GM18517 (cell line): Measurements from ENCODE around the gene NUDCD3.

ENCODE experiments used
- ATAC-seq: cut with Tn5 transposase; IDR thresholded peaks from one replicate; pipeline ENCODE4 v1.9.1; 2021; ENCODE audit warnings: mild to moderate bottlenecking, moderate library complexity; ENCODE audit not compliant: unreplicated experiment

NUDCD3 gene

DNA sequence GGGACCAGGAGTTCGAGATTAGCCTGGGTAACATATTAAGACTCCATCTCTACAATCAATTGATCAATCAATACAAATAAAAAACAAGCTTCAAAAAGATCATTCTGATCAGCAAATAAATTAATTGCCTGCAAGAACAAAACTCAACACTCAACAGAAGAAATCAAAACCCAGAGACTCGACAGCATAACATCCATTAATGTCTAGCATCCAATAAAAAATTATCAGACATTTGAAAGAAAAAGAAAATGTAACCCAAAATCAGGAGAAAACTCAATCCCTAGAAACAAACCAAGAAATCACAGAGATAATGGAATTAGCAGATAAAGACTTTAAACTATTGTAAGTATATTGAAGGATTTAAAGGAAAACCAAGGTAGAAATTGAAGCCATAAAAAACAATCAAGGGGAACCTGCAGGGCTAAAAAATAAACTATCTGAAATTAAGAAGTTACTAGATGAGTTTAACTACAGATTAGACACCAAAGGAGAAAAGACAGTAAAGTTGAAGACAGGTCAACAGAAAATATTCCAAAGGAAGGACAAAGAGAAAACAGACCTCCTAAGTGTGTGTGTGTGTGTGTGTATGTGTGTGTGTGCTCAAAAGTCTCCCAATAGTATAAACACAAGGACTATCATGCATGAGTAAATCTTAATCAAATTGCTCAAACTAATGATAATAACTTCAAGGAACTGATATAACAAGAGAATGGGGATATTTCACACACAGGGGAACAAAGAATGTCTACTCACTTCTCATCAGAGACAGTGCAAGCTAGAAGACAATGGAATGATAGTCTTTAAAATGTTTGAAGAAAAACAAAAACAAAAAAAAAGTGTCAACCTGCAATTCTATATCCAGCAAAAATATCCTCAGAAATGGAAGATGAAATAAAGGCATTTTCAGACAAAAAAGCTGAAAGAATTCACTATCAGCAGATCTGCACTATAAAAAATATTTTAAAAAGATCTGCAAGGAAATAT lies 7.7 kb downstream of the NUDCD3 start:
- ATAC-seq: no peak

DNA sequence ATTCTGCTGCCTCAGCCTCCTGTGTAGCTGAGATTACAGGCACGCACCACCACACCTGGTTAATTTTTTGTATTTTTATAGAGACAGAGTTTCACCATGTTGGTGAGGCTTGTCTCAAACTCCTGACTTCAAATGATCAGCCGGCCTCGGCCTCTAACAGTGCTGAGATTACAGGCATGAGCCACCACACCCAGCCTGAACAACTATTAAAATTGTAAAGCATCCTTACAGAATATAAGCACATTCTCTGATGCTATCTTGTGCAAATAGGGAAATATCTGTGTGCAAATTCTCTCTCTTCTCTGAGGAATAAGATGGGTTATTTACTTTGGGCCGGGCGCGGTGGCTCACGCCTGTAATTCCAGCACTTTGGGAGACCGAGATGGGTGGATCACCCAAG lies 12.5 kb downstream of the NUDCD3 start:
- no peak for ATAC-seq

DNA sequence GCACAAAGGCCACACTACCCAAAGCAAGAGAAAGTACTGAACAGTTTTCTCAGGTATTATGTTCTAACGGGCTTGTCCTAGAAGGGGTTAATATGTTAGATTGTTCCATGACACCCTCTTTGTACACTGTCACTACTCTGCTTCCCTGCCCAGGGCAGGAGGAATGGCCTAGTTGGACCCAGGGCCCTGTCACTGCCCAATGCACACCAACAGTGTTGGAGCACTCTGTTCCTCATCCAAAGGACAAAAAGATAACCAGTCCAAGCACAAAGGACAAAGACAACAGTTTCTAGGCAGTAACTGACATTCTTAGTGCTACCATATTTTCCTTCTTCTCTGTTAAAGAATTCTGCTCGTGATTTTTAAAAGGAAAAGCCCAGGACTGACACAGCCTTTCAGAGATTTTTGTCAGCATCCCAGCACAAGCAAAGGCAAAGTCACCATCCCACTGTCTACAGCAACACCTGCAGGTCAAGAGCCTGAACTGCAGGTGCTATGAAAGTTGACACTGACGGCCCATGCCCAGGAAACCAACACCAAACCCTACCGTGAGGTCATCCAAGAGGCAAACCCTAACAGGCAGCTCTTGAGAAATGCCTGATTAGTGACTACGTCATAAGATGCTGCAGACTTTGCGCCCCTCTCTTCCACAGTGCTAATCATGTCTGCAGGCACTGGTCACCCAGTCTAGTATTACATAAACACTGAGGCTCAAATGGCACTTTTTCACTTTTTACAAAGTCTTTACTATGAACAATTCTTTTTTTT lies 13.2 kb downstream of the NUDCD3 start:
- ATAC-seq: peak; percentile 80

DNA sequence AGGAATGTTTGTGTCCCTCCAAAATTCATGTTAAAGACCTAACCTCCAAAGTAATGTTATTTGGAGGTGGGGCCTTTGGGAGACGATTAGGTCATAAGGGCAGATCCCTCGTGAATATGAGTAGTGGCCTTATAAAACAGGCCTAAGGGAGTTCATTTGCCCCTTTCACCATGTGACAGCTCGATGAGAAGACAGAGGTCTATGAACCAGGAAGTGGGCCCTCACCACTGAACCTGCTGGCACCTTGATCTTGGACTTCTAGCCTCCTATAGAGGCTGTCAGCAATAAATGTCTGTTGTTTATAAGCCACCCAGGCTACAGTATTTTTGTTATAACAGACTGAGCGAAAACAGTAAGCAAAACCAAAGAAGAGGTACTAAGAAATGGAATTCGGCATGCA lies 14.1 kb downstream of the NUDCD3 start:
- no peak for ATAC-seq

DNA sequence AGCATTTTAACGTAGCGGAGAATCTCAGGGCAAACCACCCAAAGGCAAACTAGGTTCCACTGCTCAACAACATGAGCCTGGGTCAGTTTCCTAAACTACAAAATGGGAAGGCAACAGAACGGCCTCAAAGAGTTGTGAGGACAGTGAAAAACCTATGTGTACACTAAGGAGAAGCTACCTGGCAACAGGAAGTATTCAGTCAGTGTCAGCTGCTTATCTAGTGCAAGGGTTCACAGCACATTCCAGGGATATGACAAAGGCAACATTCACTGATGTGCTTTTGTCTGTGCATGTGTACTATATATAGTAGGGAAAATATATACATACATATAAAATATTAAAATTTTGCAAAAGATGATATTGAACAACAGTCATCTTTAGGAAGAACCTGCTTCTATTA lies 17.2 kb downstream of the NUDCD3 start:
- no peak for ATAC-seq

DNA sequence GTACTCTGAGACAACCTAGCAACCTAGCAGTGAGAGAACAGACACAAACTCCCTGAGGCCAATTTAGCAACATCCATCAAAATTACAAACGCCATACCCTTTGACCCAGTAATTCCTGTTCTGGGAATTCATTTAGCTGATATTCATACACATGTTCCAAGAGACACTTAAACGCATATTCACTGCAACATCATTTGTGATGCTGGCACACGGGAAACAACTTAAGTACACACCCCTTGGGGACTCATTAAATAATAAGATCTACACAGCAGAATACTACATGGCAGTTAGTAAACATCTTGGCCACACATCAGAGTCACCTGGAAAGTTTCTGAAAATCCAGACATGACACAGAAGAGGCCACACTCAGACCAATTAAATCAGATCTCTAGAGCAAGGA lies 17.6 kb downstream of the NUDCD3 start:
- ATAC-seq: no peak

DNA sequence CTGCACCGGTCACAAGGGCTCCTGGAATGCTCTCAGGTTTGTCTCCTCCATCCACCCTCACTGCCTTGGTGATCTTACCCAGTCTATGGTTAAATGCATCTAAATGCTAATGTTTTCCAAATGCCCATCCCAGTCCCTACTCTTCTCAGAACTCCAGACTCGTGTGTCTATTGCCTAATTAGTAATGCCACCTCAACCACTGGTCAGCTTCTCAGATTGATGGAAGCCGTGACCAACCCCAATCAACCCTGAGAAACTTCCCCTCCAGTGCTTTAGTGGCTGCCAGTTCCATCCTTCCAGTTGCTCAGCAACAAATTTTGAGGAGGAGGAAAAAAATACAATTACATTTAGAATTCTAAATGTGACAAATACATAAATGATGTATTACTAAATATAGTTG lies 18.6 kb downstream of the NUDCD3 start:
- no peak for ATAC-seq

DNA sequence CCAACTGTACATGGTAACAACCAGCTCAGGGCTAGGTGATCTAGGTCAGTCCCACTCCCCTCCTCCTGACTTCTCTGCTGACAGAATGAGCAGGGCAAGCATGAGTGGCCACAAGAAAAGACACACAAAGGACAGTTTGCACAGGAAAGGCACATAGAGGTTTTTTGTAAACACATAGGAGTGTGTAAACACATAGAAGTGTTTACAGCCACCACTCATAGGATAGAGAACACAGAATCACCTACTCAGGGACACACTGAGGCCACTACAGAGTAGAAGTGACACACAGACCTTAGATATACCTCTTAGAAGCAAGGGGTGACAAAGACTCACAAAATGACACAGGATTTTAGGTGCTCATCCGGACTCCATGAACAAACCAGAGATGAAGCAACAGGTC lies 19.0 kb downstream of the NUDCD3 start:
- no peak for ATAC-seq

DNA sequence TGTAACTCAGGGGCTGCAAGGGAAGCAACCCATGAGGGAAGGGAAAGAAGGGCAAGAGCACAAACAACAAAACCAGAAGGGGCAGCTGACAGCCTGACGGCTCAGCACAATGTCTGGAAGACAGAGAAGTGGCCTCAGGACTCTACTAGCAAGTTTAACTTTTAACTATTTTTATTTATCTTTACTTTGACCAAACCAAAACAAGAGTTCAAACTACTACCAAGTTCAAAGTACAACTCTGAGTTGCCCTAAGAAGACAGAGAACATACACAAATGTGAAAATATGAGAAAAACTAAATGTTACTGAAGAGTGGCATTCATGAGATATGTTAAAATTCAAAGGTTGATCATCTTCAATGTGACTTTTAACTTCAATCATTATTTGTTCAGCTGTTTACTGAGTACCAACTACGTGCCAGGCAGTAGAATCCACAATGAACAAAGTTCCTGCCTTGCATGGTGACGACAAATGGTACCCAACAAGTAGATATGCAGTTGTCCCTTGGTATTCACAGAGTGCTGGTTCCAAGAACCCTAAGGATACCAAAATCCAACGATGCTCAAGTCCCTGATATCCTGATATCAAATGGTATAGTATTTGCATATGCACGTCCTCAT lies 19.7 kb downstream of the NUDCD3 start:
- no peak for ATAC-seq

DNA sequence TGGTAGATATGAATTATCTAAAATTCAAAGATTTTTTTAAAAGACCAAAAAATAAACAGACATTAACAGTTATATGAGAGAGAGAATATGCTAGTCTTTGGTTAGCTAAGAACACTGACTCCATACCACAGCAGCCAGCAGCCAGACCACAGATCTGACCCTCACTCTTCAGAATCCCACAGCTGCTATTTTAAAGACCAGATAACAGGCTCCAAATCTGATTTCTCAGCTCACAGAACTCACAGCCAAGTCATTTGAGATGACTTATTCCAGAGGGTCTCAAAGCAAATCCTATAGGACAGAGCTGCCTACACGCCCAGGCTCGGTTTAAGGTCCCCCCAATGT lies 20.4 kb downstream of the NUDCD3 start:
- ATAC-seq: no peak

DNA sequence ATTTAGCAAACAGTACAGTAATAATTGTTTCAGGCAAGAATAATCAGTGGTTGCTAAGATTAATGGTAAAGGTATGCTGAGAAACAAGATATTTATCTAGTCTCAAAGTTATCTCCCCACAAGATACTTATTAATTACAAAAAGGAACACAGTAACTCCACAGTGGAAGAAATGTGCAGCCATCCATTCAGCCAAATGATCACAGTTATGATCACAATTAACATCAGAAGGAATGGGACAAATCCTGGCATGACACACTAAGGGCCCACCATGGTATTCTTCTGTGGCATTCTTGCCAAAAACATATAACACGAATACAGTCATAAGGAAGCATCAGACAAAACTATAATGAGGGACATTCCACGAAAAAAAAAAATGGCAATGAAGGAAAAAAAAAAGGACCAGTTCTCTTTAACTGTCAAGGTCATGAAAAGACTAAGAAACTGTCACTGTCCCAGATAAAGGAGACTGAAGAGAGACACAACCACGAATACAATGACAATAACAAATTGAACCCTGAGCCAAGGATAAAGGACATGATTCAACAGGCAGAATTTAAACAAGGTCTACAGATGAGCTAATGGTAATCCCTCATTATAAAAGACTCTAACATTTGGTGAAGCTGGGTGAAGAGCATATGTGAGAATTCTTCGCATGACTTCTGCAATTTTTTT lies 20.9 kb downstream of the NUDCD3 start:
- no peak for ATAC-seq

DNA sequence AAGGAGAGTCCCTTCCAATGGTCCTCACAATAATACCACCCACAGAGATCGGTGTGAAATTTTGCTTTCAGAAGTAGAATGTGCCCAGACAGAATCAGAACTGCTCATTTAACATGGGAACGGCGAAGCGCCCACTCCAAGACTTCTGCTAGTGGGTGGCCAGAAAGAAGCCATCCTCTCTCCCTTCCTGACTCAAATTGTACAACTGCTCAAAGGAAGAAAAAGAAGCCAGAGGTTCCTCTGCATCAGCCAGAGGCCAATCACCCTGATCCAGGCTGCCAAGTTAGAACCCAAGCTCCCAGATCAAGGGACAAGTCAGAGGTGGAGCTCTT lies 23.3 kb downstream of the NUDCD3 start:
- no peak for ATAC-seq

DNA sequence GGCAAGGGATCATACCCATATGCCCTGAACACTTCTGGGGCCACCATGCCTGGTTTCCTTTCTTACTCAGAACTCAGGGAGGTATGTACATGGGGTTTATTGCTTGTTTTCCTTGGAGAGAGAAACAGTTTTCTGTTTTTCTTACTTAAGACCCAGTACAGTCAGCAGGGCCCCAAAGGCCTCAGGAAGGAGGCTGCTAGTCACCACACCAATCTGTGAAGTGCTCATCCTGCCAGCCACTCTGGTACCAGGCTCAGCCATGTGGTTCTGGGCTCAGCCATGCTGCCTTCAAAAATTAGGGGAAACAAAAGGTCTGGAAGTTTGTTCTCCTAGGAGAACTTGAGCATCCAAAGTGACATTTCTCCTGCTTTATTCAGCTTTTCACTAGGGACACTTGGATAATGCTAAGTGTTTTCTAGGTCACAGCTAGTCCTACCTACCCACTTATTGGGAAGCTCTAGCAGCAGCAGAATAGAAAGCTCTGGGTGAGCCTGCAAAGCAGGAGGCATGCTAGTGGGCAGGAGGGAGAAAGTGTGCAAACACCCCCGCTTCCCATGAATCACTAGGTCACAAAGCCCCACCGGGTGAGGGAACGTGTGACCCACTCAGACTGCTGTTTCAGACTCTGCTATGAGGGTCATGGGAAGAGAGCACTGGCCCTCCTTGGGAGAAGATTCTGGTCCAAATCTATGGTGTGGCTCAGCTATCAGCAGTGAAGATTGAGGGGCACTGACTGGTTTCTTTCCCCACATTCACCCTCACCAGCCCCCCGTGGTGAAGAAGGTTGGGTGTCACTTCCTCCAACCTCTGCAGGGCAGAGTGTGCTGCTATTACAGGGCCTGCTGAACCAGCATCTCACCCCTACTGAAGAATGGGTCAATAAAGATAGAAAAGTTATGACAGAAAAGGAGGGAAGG lies 23.9 kb downstream of the NUDCD3 start:
- ATAC-seq: no peak

DNA sequence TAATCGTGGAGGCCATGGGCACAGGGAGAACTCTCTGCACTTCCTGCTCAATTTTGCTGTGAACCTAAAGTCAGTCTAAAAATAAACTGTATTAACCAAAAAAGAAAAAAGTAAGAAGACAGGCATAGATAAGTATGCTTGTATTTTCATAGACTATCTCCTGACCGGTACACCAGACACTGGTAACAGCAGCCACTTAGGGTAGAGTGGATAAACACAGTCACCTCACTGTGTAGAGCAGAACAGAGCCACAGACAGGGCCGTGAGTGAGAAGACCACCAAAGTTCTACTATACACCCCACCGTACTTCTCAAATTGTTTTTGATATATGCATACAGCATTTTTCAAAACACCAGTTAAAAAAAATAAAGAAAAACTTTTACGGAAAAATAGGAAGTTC lies 25.0 kb downstream of the NUDCD3 start:
- ATAC-seq: no peak

DNA sequence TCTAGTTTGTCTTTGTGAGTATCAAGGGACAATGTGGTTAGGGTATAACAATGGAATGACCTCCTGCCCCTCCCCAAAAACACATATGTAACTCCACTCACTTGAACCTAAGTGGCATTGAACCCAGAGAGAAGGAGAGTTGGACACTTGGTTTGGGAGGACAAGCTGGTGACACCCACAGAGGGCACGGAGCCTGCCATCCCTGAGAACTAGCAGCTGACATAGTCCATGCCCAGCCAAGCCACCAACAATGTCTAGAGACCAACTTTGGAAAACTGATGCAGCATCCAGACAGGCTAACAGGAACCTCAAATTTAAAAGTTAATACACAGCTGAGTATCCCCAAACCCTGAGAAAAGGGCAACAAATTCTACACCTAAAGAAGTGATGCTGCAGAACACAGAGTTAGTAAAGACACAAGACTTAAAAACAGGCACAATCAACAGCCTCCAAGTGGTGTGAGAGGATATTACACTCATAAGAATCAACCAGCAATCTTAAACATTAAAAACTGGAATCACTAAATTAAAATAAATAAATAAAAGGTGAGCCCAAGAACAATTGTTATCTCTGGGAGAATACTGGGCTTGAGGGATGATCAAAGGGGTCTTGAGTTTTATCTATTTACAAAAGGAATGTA lies 27.2 kb downstream of the NUDCD3 start:
- ATAC-seq: no peak

DNA sequence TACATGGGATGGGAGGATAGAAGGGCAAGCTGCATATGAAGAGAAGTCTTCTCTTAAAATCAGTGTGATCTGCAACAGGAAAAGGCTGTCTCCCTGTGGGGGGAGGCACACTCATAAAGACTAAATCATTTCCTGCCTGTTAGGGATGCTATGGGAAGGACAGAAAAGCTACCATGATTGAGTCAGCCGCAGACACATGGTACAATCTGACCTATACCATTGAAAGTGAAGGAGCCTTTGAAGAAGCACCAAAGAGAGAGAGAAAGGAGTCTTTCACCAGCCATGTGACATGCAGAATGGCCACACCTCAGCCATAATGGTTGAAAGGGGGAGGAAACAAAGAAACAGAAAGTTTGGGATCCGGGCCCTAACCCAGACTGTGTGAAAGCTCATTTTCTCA lies 29.1 kb downstream of the NUDCD3 start:
- ATAC-seq: no peak

DNA sequence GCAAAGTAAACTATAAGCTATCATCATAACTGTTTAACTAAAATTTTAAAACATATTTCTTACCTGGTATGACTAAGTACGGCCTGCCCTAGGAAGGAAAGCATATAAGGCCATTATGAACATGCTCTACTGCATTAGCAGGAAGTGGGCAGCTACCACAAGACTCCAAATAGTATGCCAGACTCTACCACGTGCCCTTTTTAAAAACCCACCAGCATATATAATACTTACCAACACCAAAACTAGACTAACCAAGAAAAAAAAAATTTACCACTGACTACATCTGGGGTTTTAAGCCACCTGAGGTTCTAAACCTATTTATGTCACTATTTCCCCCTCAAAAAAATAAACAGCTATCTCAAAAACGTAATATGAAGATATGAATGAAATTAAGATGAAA lies 30.1 kb downstream of the NUDCD3 start:
- peak; percentile 99 for ATAC-seq

DNA sequence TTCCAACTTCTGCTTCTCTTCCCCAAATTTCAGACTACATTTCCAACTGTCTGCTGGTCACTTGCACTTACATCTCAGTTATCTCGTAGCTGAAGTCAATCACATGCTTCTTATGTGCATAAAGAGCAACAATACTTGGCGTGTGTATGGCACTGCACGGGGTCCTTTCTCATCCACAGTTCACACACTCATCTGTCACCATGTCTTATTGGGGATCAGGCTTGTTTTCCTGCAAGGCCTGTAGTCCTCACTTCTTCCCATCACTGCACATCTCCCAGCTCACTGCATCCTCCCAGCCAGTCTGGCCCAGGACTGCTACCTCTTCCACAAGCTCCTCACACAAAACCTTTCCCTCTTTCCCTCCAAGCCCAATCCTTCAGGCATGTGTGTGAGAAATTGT lies 35.3 kb downstream of the NUDCD3 start:
- ATAC-seq: no peak

DNA sequence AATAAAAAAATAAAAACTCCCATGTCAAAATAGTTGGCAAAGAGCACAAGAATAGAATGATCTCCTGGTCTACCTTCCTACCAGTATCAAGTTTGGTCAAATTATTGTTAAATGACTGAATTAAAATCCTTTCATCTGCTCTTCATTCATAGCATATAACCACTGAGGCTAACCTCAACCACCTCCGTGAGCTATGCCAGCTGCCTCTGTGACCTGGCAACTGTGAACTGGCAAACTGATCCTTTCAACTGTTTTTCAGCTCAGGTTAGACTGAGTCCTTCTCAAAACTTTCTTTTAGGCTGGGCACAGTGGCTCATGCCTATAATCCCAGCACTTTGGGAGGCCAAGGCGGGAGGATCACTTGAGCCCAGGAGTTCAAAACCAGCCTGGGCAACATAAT lies 36.1 kb downstream of the NUDCD3 start:
- ATAC-seq: no peak

DNA sequence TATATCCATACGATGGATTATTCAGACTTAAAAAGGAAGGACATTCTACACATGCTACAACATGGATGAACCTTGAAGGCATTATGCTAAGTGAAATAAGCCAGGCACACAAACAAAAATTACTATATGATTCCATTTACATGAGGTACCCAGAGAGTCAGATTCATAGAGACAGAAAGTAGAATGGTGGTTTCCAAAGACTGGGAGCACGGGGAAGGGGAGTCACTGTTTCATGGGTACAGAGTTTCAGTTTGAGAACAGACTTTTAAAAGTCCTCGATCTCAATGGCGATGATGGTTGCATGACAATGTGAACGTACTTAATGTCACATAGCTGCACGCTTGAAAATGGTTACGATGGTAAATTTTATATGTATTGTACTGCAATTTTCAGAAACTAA lies 39.3 kb downstream of the NUDCD3 start:
- ATAC-seq: no peak
